Measurements from ENCODE around the gene ZNF219. TPM values are rescaled to one million over a fixed set of nuclear protein-coding genes. Genes with fewer than 3 reads are reported as not detected.

The ZNF219 gene
- total RNA-seq, 1 experiment from 2014 or later, result 6.0 TPM

DNA sequence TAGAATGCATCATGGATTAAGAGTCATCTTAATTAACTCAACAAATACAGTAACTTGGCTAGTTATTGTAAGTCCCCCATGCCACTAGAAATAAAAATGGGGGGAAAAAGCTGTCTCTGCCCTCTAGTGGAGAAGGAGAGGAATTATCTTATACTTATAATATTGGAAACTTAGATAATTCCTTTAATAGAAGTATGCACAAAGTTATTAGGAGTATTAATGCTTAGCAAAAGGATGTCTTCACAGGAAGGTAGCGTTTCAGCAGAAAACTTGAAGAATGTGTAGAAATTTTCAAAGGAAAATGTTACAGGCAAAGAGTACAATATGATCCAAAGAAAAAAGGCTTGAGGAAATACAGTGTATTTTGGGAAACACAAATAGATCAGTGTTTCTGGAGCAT, 37.6 kb upstream of the ZNF219 start:
- no peak overlapping the region for H2AFZ ChIP-seq (ENCODE audit: low read length)
- no peaks in the 10 kb centered on the region for H3F3A ChIP-seq (ENCODE audit: low read length, unreplicated experiment)
- H3K27ac ChIP-seq (ENCODE audit: low read length), result no peak overlapping the region
- H3K79me2 ChIP-seq (ENCODE audit: low read length), result no peaks in the 10 kb centered on the region
- intact Hi-C loops (cut with micrococcal nuclease), result no loop called here
- ChIA-PET CTCF (no interaction called here), POLR2A (ENCODE audit: unreplicated experiment) (no interaction called here)
- no TSS peak for BruUV-seq (replicated peaks)
- DNase-seq, result peak; percentile 16
- H4K20me1 ChIP-seq (ENCODE audit: low read length), result no peaks in the 10 kb centered on the region
- H3K4me1 ChIP-seq (ENCODE audit: insufficient read depth, low read length), result no peaks in the 10 kb centered on the region
- no peak overlapping the region for H3K9ac ChIP-seq (ENCODE audit: low read length)
- H3K9me2 ChIP-seq (replicated peaks; ENCODE audit: low read length), result no peaks in the 10 kb centered on the region
- no peaks in the 10 kb centered on the region for H3K36me3 ChIP-seq (ENCODE audit: low read depth, low read length)
- ATAC-seq, result no peak
- H3K4me3 ChIP-seq (ENCODE audit: low read length), result no peak overlapping the region
- H3K27me3 ChIP-seq (ENCODE audit: low read length), result no peaks in the 10 kb centered on the region
- TF ChIP-seq, protein P1, sequence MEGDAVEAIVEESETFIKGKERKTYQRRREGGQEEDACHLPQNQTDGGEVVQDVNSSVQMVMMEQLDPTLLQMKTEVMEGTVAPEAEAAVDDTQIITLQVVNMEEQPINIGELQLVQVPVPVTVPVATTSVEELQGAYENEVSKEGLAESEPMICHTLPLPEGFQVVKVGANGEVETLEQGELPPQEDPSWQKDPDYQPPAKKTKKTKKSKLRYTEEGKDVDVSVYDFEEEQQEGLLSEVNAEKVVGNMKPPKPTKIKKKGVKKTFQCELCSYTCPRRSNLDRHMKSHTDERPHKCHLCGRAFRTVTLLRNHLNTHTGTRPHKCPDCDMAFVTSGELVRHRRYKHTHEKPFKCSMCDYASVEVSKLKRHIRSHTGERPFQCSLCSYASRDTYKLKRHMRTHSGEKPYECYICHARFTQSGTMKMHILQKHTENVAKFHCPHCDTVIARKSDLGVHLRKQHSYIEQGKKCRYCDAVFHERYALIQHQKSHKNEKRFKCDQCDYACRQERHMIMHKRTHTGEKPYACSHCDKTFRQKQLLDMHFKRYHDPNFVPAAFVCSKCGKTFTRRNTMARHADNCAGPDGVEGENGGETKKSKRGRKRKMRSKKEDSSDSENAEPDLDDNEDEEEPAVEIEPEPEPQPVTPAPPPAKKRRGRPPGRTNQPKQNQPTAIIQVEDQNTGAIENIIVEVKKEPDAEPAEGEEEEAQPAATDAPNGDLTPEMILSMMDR (conservative IDR thresholded peaks at IDR 0.05; ENCODE audit: low read depth, low read length), result peak; percentile 81
- no peak for TF ChIP-seq EZH2 (IDR thresholded peaks at IDR 0.05; ENCODE audit: low read length, unreplicated experiment)
- no peak overlapping the region for H3K4me2 ChIP-seq (ENCODE audit: low read length)
- peaks cover 5% of the 10 kb centered on the region; the same call in 1 of the 2 replicates for H3K9me3 ChIP-seq (ENCODE audit: low read length)

GRCh38 chr14:21133901-21134300, 35.4 kb upstream of the ZNF219 start:
- H2AFZ ChIP-seq (ENCODE audit: low read length), result no peak overlapping the region
- DNase-seq (no peak), ATAC-seq (no peak)
- no TSS peak for BruUV-seq (replicated peaks)
- no peaks in the 10 kb centered on the region for H3K79me2 ChIP-seq (ENCODE audit: low read length)
- H3K9me3 ChIP-seq (ENCODE audit: low read length), result peaks cover 5% of the 10 kb centered on the region; the same call in 1 of the 2 replicates
- H4K20me1 ChIP-seq (ENCODE audit: low read length), result no peaks in the 10 kb centered on the region
- POLR2A ChIA-PET (ENCODE audit: unreplicated experiment), result no interaction called here
- no peaks in the 10 kb centered on the region for H3F3A ChIP-seq (ENCODE audit: low read length, unreplicated experiment)
- no peaks in the 10 kb centered on the region for H3K4me1 ChIP-seq (ENCODE audit: insufficient read depth, low read length)
- no peak overlapping the region for H3K9ac ChIP-seq (ENCODE audit: low read length)
- H3K4me2 ChIP-seq (ENCODE audit: low read length), result no peak overlapping the region
- no peaks in the 10 kb centered on the region for H3K36me3 ChIP-seq (ENCODE audit: low read depth, low read length)
- no peak overlapping the region for H3K4me3 ChIP-seq (ENCODE audit: low read length)
- intact Hi-C loops (cut with micrococcal nuclease), result no loop called here
- CTCF ChIA-PET, result no interaction called here
- no peak for TF ChIP-seq EZH2phosphoT487 (IDR thresholded peaks at IDR 0.05; ENCODE audit: borderline replicate concordance, low read length)
- TF ChIP-seq EZH2 (IDR thresholded peaks at IDR 0.05; ENCODE audit: low read length, unreplicated experiment), result no peak
- TF ChIP-seq, protein P1 (conservative IDR thresholded peaks at IDR 0.05; ENCODE audit: low read depth, low read length), result no peak
- H3K27me3 ChIP-seq (ENCODE audit: low read length), result no peaks in the 10 kb centered on the region
- no peaks in the 10 kb centered on the region for H3K9me2 ChIP-seq (replicated peaks; ENCODE audit: low read length)
- no peak overlapping the region for H3K27ac ChIP-seq (ENCODE audit: low read length)

DNA sequence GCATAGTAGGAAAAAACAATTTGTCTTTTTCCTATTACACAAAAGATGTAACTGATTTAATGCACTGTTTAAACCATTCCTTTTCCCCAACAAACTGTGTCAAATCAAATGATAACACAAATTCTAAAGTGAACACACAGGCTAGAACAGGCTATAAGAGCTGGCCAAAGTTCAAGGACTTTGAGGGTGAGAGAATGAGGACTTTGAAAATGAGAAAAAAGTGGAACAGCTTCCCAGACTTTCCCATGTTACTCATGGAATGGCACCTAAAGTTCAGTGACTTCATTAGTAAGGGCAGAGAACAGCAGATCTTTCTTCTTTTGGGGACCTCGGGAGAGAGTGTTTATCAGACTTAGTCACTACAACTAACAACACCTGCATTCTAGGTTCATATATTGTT, 25.0 kb upstream of the ZNF219 start:
- H4K20me1 ChIP-seq (ENCODE audit: low read length), result no peaks in the 10 kb centered on the region
- H3K4me1 ChIP-seq (ENCODE audit: insufficient read depth, low read length), result 0 out of 2 replicates have a peak, but pooled peaks cover 4% of the 10 kb centered on the region
- no peaks in the 10 kb centered on the region for H3K36me3 ChIP-seq (ENCODE audit: low read depth, low read length)
- CTCF ChIA-PET, result no interaction called here
- no peak overlapping the region for H3K27ac ChIP-seq (ENCODE audit: low read length)
- H3K27me3 ChIP-seq (ENCODE audit: low read length), result peaks cover 37% of the 10 kb centered on the region
- no peaks in the 10 kb centered on the region for H3K79me2 ChIP-seq (ENCODE audit: low read length)
- no peak overlapping the region for H3K4me2 ChIP-seq (ENCODE audit: low read length)
- POLR2A ChIA-PET (ENCODE audit: unreplicated experiment), result no interaction called here
- DNase-seq, result no peak
- no peak for ATAC-seq
- no peaks in the 10 kb centered on the region for H3K9me3 ChIP-seq (ENCODE audit: low read length)
- H2AFZ ChIP-seq (ENCODE audit: low read length), result no peak overlapping the region
- H3F3A ChIP-seq (ENCODE audit: low read length, unreplicated experiment), result no peaks in the 10 kb centered on the region
- no TSS peak for BruUV-seq (replicated peaks)
- no peak overlapping the region for H3K4me3 ChIP-seq (ENCODE audit: low read length)
- H3K9ac ChIP-seq (ENCODE audit: low read length), result no peak overlapping the region
- TF ChIP-seq EZH2phosphoT487 (IDR thresholded peaks at IDR 0.05; ENCODE audit: borderline replicate concordance, low read length) (no peak), EZH2 (IDR thresholded peaks at IDR 0.05; ENCODE audit: low read length, unreplicated experiment) (no peak)
- TF ChIP-seq, protein P1 (conservative IDR thresholded peaks at IDR 0.05; ENCODE audit: low read depth, low read length), result no peak
- no peaks in the 10 kb centered on the region for H3K9me2 ChIP-seq (replicated peaks; ENCODE audit: low read length)
- intact Hi-C loops (cut with micrococcal nuclease), result no loop called here
